LNCaP clone FGC (cell line): ENCODE measurements around the gene HOXD4.

Source experiments
- DNase-seq: peaks from one replicate; pipeline ENCODE4 v3.0.0-alpha.2; 2011; ENCODE audit warnings: low read depth
- H3K4me3 ChIP-seq: 2 replicates; pipeline ENCODE4 v1.5.1; 2011; ENCODE audit warnings: mild to moderate bottlenecking, low read depth, low read length, control low read depth
- TF ChIP-seq, protein P1 (sequence below): IDR thresholded peaks from 2 replicates; pipeline ENCODE4 v1.5.1; 2012; ENCODE audit warnings: mild to moderate bottlenecking; ENCODE audit not compliant: control insufficient read depth, insufficient read depth; ENCODE audit errors: extremely low read depth

The HOXD4 gene

DNA sequence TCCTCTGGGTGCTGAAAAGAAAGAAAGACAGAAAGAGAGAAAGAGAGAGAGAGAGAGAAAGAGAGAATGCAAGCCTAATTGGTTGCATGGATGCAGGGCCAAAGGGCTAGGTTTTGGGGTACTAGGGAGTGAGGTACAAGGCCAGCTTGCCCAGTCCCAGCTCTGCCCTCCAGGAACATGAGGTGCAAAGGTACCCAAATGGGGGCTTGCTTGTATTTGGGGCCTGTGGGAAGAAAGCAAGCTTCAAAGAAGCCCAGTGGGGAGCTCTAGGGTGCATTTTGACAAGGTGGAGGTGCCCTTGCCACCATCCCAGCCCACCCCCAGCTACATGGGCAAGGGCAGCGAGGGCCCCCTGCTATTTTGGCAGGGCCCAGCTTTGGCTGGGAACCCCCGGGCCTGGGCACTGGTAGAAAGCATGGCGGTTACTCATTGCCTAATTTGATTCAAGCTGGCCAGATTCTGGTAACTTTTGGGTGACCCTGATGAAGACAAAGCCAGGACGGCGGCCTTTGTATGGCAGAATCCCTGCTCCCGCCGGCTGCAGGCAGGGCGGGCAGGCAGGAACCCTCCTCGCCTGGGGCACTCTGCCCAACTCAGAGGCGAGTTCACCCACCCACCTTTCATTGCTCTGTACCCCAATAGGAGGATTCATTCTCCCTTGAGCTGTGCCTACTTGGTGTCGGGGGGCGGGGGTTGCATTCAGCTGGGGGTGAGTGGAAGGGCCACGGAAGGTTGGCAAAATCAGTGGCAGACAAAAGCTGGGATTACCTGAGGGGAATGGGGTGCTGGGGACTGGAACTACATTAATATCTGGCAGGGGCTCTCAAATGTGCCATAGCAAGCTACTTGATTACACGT is 537 bp upstream of the HOXD4 start:
- no peak overlapping the region for H3K4me3 ChIP-seq
- TF ChIP-seq, protein P1, sequence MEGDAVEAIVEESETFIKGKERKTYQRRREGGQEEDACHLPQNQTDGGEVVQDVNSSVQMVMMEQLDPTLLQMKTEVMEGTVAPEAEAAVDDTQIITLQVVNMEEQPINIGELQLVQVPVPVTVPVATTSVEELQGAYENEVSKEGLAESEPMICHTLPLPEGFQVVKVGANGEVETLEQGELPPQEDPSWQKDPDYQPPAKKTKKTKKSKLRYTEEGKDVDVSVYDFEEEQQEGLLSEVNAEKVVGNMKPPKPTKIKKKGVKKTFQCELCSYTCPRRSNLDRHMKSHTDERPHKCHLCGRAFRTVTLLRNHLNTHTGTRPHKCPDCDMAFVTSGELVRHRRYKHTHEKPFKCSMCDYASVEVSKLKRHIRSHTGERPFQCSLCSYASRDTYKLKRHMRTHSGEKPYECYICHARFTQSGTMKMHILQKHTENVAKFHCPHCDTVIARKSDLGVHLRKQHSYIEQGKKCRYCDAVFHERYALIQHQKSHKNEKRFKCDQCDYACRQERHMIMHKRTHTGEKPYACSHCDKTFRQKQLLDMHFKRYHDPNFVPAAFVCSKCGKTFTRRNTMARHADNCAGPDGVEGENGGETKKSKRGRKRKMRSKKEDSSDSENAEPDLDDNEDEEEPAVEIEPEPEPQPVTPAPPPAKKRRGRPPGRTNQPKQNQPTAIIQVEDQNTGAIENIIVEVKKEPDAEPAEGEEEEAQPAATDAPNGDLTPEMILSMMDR = no peak
- DNase-seq = no peak

DNA sequence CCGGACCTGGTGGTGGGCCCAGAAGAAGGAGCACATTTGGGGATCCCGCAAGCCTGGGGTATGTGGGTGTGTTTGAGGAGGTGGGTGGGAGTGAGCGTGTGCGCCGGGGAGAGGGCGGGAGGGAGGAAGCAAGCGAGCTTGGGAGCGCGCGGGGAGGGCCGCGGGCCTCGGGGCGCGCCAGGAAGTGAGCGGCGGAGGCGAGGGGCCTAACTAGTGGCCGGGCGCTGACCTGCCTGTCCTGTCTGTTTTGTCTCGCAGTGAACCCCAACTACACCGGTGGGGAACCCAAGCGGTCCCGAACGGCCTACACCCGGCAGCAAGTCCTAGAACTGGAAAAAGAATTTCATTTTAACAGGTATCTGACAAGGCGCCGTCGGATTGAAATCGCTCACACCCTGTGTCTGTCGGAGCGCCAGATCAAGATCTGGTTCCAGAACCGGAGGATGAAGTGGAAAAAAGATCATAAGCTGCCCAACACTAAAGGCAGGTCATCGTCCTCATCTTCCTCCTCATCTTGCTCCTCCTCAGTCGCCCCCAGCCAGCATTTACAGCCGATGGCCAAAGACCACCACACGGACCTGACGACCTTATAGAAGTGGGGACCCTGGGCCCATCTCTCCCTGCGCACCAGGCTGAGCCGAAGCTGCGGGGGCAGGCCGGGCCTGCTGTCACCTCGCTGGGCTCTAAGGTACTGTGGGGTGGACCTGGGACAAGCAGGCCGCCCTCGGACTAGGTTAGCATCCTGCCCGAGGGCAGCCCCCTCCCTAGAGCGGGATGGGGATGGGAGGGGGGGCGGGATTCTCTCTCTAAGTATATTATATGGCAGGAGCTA is 1.2 kb downstream of the HOXD4 start:
- no peak overlapping the region for H3K4me3 ChIP-seq
- TF ChIP-seq, protein P1 = no peak
- DNase-seq = no peak

DNA sequence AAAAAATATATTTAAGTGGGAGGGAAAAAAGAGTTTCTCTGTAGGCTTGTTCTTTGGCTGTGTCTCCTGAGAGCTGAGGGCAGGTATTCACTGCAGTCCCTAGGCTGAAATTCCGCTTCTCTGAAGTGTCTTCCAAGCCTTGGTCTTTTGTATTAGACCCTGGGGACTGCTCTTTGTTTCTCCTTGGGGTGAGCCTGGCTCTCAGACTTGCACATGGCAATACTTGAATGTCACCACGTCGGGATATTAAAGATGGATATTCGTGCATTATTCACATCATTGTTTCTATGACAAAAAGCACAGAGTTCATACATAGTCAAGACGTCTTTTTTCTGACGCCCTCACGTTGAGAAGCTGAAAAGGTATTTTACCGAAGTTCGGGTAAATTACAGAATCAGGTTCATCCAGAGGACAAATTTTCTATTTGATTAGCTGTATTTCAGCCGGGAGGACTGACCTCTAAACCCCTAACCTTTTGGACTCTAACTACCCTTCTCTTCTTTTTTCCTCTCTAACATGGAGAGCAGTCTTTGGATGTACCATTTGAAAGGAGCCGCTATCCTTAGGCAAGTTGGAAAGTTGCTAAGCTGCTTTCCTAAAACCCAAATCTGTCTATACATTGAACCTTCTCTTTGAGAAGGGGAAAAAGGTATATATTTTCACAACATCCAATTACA is 3.4 kb downstream of the HOXD4 start:
- H3K4me3 ChIP-seq = no peak overlapping the region
- no peak for DNase-seq
- TF ChIP-seq, protein P1 = no peak

DNA sequence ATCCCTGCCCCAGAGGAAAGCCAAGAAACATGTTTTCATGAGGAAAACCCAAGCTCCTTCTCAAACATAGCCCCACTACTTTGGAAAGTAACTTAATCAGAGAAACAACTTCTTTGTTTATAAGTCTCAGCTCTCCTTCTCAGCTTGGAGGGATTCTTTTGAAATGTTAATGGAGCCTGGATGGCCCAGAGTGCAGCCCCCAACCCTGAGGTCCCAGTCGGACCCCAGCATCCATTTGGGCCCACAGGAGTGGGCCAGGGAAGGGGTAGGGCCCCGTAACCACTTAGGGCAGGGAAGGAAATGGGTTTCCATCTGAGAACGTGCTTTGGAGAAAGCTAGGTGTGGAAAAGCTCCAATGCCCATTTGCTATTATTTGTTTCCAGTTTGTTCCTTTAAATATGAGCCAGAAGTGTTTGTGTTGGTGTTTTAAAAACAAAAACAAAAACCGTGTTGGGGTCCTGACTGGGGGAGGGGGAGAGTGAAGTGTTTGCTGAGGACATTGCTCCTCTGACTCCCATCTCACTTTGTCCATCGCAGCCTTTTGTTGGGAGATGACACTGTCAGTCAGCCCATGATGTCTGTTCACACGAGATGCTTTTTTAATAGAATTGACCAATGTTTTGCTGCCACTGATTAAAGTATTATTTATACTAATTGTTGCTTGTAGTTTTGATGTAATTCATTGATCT is 4.2 kb downstream of the HOXD4 start:
- DNase-seq = no peak
- TF ChIP-seq, protein P1 = no peak
- H3K4me3 ChIP-seq = no peak overlapping the region

DNA sequence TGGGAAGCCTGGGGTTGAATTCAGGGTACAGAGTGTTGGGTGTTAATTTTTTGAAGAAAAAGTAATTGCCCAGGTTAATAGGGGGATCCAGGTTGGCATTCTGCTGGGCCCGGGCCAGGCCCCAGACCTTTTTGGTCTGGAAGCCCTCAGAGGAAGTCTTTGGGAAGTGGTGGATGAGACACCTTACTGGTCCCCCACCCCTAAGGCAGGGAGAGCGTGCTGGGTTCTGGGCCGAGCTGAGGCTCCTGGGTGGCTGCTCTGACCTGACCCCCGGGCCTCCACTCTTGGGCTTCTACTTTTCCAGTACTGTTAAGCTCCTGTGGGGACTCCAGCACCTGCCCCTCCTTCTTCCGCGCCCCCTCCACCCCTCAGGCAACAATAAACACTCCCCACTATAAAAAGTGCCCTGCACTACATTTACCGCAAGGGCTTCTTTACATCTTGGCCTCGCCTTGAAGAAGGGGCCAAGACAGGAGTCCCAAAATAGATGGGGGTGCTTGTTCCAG is 5.0 kb downstream of the HOXD4 start:
- no peak overlapping the region for H3K4me3 ChIP-seq
- TF ChIP-seq, protein P1 = no peak

More for the DNA sequence above, 5.0 kb downstream of the HOXD4 start:
- no peak for DNase-seq
